Measurements from ENCODE around the gene BCAN.

The BCAN gene

DNA sequence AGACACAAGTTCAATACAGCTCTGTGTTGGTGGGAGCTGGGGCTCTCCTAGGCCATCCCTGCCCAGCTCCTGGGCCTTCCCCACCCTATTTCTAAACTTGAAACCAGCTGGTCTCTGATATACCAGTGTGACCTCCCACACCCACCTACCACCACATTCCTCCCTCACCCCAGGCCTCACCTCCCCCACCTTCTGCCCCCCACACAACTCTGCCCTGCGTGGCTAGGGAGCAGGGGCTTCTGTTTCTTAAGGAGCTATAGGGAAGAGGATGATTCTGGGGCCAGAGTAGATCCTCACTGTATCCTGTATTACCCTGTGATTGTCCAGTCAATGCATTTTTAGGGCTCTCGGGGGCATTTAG, 18.8 kb downstream of the BCAN start:
- DNase-seq, result no peak

DNA sequence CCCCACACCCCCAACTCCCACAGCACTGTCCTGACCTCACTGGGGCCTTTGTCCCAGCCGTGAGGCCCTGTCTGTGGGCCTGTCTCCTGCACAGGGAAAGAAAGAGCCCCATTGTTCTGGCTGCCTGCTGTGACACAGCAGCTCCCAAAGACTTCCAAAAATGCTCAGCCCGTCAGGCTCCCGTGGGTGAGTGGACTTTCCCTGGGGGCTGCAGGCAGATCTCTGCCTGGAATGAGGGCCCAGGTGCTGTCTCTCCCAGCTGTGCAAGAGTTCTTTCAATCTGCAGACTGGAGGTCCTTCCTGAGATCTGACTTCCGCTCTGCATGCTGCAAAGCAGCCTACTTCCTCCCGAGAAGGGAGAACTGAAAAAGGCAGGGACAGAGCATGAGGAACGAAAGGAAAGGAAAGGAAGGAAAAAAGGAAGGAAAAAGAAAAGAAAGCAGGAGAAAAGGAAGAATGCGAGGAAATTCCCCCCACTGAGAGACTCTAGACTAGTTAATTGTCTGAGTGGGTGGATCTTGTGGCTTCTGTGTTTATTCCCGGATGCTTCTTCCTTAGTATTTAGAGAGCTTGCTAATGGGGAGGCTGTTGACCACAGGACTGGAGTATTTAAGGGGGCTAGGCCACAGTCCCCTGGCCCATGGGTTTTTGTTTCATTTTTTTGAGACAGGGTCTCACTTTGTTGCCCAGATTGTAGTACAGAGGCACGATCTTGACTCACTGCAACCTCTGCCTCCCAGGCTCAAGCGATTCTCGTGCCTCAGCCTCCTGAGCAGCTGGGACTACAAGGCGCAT, 20.3 kb downstream of the BCAN start:
- DNase-seq, result peak in 49 of 56 donors; percentile 19 to 85 (median 73)

DNA sequence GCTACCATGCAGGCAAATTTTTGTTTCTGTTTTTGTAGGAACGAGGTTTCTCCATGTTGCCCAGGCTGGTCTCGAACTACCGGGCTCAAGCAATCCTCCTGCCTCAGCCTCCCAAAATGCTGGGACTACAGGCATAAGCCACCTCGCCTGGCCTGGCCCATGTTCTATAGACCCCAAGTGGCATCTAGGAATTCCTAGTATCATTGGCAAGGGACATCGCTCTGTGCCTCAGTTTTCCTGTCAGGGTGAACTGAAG, 20.8 kb downstream of the BCAN start:
- no peak for DNase-seq

DNA sequence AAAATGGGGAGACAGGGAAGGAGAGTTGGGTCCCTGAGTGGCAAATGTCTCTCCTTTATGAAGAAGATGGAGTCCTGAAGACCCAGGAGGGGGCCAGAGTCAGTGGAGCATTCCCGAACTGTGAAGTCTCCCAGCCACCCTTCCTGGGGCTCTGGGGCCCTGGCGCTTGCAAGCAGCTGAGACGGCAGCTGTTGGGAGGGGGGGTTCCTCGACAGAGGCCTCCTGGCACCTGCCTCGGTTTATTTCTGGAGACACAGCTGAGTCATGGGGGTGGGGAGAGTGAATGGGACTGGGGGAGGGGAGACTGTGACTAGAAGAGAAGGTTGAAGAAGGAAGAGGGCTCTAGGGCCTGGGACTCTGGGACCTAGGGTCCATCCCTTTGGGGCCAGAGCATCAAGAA, 21.3 kb downstream of the BCAN start:
- DNase-seq, result peak in 19 of 56 donors; percentile 9 to 56 (median 23)

DNA sequence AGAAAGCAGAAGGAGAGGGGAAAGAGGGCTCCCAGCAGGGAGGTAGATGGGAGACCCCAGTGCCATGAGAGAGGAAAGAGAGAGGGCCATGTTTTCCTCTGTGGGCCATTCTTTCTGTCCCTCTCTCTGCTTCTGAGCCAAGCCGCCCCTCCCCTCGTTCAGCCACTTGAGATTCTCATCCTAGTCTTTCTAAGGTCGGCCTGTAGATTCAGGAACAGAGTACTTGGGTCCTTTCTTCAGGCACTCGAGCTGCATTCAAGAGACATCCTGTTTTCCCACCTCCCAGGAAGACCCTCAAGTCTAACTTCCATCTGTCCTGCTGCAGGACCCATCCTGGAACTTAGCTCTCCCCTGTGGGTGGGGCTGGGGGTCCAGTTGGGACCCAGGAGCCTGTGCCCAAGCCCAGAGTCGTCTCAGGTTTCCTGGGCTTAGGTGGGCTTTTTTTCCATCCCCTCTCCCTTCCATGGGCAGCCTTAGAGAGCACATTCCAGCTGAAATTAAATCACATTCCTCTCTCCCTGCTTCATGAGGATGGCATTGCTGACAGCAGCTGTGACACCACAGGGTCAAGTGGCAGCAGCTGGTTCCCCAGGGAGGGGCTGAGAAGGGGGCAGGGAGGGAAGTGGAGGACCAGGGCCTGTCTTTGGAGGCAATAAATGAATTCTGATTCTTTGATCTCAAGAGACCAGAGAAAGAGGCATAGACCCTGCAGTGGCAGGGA, 22.3 kb downstream of the BCAN start:
- DNase-seq, result peak in 10 of 56 donors; percentile 18 to 50 (median 33)

DNA sequence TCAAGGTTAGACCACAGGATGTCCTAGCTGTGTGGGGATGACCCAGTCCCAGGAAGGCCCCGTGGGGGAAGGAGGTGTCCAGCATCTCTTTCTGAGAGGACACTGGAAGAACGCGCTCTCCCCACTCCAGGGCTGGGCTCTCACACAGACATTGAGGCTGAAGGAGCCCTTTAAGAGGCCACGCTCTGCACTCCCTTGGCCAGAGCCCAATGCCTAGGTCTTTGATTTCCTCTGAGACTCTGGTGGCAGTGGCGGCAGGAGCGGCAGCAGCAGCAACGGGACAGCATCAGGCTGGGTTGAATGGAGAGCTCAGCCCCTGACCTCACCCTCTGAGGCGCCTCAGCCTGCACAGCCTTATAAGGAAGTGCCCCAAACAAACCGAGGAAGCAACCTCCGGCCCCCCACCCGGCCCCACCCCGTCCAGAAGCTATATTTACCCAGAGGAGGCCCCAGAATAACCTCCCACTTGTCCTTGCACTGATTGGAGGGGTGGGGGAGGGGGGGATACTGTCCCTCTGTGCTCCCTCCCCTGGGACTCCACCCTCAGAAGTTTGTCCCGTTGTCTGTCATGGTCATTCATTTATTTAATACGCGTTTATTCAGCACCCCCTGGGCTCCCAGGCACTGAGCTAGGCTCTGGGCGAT, 23.0 kb downstream of the BCAN start:
- peak in 20 of 56 donors; percentile 20 to 49 (median 36) for DNase-seq

DNA sequence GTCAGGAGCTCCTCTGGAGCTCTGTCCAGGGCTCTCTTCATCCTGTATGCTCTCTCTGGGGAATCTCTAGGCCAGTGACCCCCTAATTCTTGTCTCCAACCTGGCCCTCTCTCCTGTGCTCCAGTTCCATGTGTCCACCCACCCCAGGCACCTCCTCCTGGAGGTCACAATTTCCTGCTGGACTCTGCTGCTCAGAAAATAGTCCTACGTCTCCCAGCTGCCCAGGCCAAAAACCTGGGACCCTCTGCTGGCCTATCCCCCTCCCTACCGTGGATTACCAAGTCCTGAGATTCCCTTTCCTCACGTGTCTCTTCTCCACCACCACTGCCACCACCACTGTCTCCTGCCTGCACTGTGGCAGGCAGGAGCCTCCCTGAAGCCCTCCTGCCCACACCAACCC, 23.6 kb downstream of the BCAN start:
- DNase-seq, result no peak

DNA sequence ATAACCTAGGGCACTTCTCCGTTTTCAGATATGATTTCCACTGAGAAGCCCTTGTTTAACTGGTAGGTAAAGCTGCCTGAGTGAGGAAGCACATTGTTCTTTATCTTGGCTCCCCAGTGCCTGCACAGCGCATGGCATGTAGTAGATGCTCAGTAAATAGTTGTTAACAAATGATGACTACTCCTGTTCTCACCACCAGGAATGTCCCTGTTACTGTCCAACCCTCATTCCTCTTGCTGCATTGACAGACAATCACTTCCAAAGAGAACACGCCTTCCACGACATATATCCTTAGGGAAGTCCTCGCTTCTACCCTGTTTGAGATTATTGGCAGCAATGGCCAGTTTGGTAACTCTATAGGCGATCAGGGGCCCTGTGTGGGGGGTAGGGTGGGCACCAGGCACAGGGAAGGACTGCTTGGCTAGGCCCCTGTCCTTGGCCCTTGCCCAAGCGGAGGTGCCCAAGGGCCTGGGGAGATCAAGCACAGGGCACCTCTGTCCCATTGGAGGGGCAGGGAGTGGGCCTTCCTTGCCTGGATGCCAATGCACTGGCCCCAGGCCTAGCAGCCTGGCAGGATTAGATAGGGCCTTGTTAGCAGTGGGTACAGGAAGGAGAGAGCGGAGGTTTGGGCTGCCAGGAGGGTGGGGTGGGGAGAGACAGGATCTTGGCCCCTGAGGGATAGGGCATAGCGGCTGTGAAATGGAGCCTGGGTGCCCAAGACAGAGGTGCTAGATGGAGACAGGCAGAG, 25.1 kb downstream of the BCAN start:
- DNase-seq, result no peak

DNA sequence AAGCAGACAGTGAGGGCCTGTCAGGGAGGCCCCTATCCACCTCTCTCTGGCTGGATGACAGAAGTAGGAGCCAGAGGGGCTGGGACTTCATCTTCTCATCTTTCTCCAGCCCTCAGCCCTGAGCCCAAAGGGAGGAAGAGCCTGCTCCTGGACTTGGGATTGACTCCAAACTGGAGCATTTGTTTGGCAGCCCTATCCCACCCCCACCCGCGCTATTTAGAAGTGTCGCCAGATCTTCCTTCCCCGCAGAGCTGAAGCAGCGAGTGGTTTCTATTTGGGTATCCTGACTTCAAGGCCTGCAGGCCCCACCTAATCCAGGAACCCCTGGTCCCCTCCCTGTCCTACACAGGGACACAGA, 25.7 kb downstream of the BCAN start:
- DNase-seq, result peak in 2 of 56 donors; percentile 10 to 13

DNA sequence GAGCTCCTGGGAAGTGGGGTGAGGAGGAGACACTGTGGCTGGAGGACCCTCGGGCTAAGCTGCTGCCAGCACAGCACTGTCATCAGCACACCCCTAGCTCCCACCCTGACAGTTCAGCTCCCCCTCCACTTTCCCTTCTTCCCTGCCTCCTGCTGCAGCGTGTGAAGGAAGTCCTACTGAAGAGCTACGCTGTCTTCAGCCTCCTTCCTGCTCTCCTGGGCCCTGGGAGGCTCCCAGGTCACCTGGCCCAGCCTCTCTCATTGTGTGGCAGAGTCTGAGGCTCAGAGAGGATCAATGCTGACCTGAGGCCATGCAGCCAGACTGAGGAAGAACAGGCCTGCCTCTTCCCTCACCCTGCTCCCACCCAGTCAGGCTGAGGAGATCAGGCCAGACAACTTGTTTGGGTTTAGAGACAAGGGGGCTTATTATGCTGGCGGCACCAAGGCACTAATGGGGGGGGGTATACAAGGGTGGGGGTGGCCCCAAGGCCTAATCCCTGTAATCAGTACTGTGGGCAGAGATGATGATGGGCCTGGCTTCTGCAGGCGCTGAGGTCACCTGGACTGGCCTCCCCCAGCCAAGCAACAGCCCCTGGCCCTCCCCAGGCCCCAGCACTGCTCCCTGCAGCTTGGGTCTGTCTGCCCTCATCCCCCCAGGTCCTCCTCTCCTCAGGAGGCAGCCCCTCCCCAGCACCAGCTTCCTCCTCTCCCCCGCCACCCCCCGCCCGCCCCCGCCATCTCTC, 26.2 kb downstream of the BCAN start:
- no peak for DNase-seq

DNA sequence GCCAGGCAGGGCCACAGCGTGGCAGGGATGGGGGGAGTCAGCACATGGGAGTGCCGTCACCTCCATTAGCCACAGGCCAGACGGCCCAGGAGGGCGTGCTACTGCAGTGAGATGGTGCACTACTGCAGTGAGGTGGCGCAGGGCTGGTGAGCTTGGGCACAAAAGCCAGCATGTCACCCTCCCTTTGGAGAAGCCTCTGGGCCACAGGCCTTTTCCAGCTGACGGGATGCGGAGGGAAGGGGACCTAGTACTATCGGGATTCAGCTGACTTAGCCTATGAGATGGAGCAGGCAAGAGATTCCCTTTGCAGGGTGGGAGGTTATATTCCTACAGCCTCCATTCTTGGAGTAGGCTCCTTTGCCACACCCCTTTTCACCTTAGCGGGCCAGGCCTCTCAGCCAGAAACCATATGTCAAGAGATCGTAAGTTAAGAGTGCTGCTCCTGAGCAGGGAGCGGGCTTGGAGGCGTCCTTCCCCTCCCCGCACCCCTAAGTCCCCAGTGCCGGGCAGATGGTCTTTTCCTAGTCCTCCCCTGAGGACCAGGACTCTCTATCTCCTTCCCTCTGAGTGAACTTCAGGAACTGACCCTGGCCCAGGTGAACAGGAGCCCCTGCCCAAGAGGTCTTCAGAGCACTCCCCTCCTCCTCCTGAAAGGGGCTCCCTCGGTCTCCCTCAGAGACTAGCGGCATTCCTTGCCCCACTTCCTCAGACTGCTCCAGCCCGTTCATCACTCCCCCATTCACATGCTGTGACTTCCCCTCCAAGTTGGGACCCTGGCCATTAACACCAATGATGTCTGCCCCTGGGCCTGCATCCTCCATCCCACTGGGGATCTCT, 27.1 kb downstream of the BCAN start:
- DNase-seq, result no peak

DNA sequence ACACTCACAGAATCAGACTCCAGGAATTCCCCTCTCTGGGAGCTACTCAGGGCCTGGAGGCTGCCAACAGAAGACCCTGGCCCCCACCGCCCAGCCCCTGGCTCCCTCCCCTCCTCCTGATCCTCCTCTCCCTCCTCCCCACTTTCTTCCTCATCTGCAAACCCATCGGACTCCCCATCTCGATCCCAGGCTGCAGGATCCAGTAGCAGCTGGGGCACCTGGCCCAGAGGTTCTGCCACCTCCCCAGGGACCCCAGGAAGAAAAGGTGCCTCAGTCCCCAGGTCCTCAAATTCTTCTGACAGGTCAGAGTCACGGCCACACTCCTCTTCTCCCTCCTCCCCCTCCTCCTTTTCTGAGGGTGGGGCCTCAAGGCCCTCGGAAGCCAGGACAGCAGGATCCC, 27.9 kb downstream of the BCAN start:
- no peak for DNase-seq

DNA sequence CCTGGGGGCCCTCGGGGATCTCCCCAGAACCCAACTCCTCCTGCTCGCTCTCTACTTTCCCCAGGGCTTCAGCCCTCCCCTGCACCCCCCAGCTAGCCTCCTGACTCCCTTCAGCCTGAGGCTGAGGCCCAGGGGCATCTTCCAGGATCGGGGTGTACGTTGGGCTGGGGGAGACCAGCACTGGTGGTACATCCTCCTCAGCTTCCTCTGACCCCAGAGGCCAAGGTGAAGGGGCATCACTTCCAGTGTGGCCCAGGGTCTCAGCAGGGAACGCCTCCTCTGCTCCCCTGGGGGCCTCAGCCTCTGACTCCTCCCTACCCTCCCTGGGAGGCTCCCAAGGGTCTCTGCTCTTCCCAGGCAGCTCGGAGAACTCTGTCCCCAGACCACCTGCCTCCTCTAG, 28.4 kb downstream of the BCAN start:
- no peak for DNase-seq

DNA sequence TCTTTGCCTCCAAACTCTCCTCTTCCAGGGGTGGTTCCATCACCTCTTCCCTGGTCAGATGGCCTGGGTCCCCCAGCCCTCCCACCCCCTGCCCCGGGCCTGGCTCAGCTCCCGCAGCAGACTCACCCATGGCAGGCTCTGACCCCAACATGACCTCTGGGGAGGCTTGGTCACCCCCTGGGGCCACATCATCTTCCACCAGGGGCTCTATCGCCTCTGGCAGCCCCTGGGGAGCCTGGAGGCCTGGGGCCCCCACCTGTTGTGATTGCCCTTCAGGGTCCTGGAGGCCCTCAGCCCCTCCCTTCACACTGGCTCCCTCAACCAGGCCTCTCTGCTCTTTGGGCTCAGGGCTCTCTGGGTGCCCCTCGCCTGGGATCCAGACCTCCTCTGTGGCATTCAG, 28.9 kb downstream of the BCAN start:
- no peak for DNase-seq

DNA sequence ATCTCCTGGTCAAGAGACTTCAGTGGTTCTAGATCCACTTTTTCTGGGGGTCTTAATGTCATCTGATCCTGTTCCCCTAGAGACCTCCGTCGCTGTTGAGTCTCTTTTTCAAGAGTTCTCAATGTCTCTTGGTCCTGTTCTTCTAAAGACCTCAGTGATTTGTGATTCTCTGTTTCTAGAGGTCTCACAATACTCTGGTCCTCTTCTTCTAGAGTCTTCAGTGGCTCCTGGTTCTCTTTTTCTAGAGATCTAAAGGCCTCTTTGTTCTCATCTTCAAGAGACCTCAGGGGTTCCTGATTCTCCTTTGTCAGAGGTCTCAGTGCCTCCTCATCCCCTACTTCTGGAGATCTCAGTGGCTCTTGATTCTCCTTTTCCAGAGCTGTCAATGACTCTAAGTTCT, 29.9 kb downstream of the BCAN start:
- DNase-seq, result no peak

DNA sequence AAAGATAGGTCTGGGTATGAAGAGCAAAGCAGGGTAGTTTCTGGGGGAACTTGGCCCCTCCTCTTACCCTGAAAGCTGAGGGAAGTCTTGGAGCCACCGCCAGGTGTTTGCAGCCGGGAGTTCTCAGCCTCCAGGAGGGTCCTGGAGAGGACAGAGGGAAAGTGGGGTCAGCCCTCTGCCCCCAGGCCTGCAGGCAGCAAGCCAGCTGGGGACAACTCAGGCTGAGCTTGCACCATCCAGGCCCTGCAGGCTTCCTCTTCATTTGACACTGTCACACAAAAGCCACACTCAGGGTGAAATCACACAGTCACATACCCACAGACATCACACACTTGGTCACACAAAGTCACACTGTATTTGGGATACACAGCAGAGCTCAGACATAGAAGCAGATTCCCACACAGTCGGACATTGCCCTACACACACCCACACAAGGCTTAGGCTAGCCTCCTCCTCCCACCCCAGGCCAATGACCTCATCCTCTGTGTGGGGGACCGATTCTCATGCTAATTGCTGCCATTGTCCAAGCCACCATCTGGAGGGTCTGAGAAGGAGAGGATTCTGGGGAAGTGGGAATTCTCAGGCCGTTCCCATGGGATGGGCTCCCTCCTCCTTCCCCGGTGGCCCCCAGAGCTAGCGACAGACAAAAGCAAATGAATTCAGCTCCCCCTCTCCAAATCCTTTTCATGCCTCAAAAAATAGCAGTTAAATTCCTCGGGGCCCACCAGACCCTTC, 31.6 kb downstream of the BCAN start:
- DNase-seq, result peak in 38 of 56 donors; percentile 10 to 77 (median 44)

DNA sequence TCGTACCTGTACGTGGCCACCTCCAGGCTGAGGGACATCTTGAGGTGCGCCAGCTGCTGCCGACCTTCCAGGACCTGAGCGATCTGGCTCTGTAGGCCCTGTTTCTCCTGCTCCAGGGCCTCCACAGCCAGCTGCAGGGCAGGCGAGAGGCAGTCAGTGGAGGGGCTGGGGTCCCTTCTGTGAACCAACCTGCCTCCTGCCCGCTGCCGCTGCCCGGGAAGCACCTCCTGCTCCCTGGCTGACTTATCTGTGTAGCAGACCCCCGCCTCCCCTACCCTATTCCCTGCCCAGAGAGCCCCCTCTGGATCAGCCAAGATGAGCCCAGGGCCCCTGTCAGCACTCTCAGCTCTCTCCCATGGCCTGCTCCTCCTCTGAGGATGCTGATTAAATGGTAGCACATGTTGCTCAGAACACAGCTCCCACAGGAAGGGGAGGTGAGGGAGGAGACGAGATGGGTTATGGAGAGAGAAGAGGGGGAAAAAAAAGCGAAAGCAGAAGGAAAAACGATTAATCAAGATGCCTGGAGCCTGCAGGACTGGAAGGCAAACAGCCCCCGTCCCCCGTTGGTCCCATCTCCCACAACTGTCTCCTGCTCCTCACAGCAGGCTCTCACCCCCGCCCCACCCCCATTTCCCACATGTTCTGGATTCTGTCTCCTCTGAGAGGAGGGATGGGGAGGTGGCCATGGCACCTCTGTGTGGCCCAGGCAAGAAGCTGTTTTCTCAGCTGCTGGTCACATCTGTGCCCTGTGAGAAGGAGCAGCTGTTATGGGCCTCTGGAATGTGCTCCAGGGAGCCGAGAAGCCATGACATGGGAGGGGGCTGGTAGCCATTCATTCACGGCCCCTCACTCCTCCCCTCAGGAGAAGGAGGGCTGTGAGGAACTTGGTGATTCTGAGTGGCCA, 33.5 kb downstream of the BCAN start:
- peak in 4 of 56 donors; percentile 4 to 12 (median 10) for DNase-seq

DNA sequence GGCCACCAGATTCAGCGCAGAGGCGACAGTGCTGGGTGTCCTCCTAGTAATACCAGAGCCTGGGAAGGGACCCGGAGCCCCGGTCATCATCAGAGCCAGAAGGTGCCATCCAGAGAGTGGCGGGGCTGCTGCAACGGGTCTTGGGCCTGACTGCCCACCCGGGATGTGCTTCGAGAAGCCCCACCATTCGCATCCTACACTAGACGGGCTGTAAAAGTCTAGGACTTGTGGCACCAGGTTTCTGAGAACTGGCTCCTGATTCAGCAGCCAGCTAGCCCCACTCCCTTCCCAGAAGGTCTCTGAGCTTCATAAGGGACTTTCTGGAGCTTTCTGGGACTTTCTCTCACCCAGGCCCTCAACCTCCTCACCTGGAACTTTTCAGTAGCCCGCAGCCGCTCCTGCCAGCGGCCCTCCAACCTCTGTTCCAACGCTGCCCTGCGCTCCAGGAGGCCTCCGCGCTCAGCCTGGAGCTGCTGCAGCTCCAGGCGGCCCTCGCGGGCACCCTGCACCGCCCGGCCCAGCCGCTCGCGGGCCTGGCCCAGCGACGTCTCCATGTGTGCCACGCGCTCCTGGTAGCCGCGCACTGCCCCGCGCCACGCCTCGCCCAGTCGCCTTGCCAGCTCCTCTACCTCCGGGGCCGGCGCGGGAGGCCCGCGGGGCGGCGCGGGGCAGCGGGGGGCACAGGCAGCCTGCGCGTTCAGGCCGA, 34.4 kb downstream of the BCAN start:
- peak in 5 of 56 donors; percentile 6 to 43 (median 27) for DNase-seq
